Cerebellar cortex (tissue), 1 donor: ENCODE measurements around the gene ANKLE2.
"Not testable (repeated sequence)": the region's sequence is repeated elsewhere in the genome, so short reads cannot be mapped to it uniquely, and the experiment has no call there.

Experiments used
- DNase-seq: peaks from one replicate; pipeline ENCODE4 v3.0.0-alpha.2; 2015; ENCODE audit warnings: low spot score

ANKLE2 gene

DNA sequence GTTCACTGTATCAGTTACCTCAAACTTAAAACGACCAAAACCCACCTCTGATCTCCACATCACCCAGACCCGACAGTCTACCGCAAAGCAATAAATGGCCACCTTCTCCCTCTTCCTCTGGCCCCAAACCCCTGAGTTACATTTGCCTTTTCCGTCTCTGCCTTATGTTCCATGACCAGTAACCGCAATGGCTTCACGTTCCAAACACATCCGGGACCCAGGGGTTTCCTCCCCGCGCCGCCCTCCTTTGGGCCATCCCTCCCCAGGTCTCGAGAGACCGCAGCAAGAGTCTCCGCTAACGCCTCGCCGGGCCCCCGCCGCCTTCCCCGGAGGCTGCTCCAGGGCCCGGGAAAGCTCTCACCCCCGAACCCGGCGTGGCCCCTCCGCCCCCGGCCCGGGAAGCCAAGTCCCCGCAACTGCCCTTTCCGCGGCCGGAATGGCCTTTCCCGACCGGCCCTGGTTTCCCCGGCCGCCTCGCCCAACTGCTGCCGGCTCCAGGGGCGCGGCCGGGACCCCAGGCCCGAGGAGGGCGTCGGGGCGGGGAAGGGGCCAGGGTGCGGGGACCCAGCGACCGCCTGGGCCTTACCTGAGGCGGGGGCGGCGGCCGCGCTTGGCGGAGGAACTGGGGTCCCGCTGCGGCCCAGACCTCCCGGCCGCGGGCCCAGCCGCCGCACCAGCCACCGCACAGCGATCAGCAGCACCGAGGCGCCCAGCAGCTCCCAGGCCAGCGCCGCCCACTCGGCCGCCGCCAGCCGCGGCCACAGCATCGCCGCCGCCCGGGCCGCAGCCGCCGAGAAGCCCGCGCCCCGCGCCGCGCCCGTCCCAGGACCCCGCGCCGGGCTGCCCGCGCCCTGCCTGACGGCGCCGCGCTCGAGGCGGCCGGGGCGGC, at the start of gene ANKLE2:
Gene ANKLE2 (minus strand): TSS at position 801 of the 889 bp plus-strand sequence. CDS start 34 bp downstream, at position 767.
- no peak for DNase-seq

DNA sequence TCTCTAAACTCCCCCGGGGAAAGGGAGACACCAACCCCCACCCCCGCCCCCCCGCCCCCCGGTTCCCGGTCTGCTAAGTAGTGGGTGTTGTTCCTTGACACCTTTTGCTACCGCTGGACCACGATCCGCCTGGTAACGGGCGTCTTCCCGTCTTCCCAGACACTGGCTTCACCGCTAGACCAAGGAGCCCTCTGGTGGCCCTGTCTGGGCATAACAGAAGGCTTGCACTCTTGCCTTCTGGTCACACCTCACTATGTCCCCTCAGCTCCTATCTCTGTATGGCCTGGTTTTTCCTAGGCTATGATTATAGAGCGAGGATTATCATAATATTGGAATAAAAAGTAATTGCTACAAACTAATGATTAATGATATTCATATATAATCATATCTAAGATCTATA, 47.8 kb upstream of the ANKLE2 start:
- DNase-seq: peak; percentile 39

DNA sequence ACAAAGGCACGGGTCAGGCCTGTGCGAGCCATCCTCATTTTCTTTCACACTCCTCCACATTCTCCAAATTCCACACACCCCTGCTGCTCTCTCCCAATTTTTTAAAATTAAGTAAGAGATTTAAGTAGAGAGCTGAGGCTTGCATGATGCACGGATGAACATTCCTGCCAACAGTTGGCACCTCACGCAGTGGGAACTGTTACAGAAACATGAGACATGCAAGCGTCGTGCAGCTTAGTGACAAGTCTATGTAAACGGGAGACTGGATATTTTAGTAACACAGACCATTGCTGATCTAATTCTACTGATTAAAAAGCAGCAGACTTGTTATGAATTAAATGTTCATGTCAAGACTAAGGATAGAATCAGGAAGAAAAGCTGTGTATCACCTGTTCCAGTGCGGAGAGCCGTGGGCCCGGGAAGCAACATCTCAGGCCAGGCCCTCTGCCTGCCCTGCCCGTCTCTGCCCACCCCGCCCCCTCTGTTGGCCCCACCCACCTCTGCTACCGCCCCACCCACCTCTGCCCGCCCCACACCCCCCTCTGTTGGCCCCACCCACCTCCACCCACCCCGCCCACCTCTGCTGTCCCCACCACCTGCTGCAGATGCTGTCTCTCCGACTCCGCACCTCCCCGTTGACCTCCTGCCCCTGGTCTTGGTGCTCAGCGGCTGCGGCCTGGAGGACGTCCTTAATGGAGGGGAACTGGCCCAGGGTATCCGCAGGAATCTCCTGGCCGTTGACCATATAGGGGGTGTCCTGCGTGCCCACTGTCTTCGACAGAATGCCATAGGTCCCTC, 45.9 kb upstream of the ANKLE2 start:
- no peak for DNase-seq

DNA sequence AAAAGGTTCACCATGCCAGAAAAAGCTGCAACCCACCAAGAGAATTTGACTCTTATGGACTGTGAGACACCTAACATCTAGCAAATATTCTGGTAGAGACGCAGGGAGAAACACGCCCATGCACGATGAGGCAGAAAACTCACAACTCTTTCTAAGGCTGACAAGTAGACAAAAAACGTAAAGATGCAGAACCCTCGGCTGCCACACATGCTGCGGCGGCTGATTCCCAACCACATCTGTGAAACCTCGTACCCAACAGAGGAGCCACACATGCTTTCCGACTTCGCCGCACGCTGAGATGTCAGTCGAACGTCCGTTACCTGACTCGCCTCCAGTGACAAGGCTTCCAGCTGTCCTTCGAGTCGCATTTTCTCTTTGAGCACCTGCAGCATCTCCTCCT, 45.2 kb upstream of the ANKLE2 start:
- DNase-seq: no peak

DNA sequence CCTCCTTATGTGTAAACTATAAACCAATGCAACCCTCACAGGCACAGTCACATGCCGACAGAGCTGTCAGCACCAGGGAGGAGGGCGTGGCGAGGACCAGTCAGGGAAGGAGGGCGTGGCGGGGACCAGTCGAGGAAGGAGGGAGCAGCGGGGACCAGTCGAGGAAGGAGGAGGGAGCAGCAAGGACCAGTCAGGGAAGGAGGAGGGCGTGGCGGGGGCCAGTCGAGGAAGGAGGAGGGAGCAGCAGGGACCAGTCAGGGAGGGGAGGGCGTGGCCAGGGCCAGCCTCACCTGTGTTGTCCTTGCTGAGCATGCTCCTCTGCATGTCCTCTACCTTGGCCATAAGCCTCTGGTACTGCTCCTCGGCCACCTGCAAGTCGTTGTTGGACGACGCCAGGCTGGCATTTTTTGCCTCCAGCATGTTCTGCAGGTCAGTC, 42.8 kb upstream of the ANKLE2 start:
- DNase-seq: peak; percentile 8

DNA sequence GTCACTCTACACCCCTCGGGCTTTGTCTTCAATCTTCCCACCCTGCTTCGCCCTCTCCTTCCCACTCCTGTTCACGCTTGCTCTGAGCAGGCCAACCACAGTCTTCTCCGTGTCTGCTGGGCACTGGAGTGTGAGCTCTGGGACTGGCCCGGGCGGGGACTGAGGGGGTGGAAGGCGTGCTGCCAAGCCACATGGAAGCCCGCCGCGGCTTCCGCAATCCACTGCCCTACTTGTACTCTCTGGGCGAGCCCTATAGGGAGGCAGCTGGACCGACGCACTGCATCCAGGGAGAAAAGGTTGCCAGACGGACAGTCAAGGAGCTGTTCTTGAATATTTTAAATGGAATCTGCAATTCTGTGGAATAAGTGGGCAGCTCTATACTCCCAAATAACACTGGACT, 42.3 kb upstream of the ANKLE2 start:
- DNase-seq: peak; percentile 28

DNA sequence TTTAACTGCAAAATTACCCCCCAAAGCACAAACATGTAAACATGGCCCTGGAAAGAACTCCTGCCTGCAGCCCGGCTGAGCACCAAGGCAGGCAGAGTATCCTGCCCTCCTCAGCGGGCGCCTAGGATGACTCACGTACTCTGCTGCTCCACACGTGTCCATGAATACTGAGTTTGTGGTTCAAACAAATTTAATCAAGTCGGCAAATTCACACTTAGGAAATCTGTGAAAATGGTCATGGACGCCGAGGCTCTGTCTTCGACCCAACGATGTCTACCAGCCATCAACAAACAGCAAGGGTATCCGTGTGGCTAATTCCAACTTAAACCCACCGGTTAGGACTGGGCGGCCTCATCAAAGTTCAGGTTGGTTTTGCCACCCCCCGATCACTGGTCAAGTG, 41.5 kb upstream of the ANKLE2 start:
- no peak for DNase-seq

DNA sequence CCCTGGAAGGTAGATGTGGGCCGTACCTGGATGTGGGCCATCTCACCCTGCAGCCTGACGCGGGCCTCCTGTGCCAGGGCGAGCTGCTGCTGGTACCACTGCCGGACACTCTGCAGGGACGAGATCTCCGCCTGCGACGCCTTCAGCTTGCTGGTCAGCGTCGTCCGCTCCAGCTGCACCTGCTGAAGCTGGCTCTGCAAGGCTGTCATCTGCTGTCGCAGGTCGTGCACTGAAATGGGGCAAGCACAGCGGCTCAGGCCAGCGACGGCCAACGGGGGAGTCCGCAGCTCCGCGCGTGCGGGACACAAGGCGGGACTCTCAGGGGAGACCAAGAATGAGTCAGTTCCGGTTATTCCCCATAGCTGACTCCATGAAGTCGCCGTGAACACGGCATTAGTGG, 40.1 kb upstream of the ANKLE2 start:
- DNase-seq: no peak

DNA sequence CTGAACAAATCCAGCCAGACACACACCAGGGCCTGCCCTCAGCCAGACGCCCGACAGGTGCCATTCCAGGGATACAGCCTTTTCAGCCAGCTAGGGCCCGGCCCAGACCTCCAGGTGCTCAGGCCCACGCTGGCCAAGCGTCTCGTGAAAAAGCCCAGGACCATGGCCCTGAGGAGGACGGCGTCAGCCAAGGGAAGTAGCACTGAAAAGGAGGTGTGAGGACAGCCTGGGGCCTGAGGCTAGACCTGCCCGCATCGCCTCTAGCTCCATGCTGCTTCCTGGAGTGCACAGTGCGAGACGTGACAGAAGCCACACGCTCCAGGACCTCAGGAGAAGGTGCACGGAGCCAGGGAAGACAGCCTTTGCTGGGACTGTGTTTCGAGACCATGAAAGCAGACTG, 37.2 kb upstream of the ANKLE2 start:
- DNase-seq: no peak

DNA sequence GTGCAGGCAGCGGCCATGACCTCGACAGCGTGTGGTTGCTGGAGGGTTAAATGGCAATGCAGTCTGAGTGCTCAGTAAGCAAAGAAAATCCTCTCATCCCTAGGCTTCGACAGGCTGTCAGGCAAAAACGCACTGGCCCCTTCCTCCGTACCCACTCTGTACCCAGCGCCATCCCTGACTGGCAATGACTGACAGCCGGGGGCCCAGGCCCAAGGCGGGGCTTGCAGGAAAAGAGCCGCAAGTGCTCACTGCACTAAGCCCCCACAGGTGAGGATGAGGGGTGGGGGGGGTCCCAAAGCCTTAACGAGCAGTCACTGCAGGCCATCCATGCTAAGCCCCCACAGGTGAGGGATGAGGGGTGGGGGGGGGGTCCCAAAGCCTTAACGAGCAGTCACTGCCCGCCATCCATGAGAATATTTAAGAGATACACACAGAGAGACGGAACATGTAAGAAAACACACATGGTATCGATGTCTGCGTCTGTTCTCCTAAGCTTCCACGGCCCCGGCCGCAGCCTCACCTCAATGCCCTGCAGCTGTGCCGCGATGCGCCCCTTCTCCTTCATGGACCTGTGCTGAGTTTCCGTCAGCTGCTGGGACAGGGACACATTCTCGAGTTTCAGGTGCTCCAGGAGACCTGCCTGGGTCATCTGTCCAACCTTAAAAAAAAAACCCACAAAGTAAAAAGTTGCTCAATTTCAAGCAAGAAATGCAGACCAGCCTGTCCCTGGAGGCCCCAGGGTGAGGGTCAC, 36.4 kb upstream of the ANKLE2 start:
- no peak for DNase-seq

DNA sequence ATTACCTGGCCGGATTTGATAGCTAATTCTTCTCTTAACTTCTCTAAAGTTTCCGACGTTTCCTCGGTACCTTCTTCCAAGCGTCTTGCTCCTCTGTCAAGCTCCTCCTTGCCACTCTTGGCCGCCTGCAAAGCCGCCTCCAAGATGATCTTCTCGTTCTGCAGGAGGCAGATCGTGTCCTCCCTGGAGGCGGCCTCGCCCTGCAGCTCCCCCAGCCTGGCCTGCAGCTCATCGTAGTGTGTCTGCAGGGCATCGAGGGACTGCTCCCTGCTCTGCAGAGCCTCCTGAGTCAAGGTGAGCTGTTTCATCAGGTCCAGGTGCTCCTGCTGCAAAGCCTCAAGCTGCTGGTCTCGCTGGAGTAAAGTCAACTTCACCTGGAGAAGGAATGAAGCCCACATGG, 34.2 kb upstream of the ANKLE2 start:
- no peak for DNase-seq

DNA sequence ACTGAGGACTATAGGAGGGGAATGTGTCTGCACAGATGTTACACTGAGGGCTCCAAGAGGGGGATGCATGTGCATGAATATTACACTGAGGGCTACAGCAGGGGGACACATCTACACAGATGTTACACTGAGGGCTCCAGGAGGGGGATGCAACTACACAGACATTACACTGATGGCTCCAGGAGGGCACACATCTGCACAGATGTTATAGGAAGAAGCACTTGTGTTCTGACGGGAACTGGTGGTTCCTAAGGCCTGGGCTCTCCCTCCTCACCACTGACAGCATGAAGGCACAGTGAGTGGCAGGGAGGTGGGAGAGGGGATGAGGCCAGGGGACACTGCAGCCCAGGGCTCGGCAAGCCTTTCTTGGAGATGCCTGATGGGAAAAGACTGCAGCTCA, 30.3 kb upstream of the ANKLE2 start:
- not testable (repeated sequence) for DNase-seq

DNA sequence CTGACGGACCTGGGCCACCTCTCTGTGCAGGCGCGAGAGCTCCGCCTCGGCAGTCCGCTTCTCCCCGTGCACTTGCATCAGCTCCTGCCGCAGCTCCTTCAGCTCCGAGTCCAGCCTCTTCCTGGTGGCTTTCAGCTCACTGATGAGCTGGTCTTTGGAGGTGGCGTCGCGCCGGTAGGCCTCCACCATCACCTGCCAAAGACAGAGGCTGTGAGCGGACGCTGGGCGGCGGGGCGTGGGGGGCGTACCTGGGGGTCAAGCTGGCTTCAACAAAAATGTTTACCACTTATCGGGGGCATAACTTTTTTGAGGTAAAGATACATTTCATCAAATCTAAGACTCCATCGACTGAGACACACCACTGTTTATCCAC, 27.5 kb upstream of the ANKLE2 start:
- no peak for DNase-seq

DNA sequence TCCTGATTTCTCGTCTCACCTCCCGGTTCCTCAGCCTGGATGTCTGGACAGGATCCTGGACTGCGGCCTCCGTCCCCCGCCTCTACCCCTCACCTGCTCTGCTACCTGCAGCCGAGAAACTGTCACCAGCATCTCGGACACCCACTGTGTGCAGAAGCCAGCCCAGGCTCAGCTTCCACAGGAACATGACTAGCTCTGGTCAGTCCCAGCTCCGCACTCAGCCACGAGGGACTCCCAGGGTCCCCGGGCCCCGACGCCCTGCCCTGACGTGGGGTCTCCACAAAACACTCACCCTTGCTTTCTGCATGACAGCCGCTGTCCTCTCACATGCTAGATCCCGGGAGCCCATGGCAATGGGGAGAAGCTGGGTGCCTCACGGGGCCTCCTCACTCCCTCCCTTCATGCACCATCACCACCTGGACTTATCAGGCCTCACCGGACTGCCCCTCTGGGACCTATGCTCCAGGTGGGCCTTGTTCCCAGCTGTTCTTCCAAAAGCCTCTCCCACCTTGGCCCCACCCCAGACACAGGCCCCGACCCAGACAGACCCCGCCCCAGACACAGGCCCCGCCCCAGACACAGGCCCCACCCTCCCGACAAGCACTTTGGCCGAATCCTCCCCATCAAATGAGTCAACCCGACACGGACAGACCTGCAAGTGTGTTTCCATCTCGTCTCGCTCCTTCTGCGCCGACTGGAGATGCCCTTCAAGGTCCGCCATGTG, 26.9 kb upstream of the ANKLE2 start:
- no peak for DNase-seq

DNA sequence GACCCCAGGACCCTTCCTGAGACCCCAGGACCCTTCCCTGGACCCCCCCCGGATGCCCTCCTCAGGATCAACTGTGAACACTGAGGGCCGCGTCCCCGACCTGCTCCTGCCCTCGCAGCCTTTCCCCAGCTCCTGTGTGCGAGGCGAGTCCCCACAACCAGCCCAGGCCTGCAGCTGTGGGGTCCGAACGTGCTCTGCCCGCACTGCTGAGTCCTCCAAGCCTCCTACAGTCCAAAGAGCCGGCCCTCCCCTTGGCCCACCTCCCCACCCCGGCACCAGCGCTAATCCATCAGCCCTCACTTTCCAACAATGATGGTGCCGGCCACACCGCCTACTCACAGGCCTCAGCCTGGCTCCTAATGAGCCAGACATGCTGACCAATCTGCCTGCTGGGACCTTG, 26.2 kb upstream of the ANKLE2 start:
- no peak for DNase-seq

DNA sequence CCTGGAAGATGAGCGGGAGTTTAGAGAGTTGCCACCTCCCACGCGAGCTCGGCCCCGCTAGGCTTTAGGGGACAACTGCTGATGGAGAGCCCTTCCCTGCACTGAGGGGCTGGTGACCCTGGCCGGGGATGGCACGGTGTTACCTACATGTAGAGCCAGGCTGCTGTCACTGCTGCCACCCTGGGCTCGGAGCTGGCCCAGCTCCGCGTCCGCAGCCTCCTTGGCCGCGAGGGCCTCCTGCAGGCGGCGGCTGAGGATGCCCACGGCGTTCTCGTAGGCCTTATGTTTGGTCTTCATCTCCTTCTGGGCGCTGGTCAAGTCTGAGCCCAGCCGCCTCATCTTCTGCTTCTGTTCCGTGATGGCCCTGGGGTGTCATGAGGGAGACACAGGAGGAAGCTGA, 24.6 kb upstream of the ANKLE2 start:
- no peak for DNase-seq

DNA sequence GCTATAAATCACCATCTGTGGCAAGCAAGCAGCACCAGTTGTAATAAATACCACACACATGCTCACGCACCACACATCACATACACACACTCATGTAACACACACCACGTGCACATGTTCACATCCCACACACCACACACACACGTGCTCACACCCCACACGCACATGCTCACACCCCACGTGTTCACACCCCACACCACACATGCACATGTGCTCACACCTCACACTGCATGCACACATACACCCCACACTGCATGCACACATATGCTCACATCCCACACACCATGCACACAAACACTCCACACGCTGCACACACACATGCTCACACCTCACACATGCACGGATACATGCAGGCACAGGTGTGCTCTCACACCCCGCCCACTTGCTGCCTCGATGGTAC, 22.9 kb upstream of the ANKLE2 start:
- no peak for DNase-seq

DNA sequence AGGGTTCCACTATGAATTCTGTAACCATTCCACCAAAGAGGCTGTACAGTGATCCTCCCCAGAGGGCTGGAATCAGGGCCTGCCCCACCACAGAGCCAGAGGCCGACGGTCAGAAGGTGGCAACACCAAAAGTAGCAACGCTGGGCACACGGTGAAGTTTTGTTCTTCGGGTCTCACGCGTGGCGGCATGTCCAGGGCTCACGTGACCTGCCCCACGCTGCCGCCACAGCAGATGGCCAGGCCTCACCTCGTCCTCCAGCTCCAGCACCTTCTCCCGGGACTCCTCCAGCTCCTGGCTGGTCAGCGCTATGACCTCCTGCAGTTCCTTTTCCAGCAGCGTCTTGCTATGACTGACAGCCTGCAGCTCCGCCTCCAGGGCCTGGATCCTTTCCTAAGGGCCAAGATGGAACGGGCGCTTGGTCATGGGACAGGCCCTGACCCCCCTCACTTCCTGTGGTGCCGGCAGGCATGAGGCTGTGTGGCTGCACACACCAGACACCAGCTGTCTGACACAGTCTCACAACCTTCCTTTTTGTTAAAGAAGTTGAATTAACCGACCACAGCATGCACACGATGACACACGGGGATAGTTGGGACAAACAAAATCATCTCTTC, 22.4 kb upstream of the ANKLE2 start:
- no peak for DNase-seq

DNA sequence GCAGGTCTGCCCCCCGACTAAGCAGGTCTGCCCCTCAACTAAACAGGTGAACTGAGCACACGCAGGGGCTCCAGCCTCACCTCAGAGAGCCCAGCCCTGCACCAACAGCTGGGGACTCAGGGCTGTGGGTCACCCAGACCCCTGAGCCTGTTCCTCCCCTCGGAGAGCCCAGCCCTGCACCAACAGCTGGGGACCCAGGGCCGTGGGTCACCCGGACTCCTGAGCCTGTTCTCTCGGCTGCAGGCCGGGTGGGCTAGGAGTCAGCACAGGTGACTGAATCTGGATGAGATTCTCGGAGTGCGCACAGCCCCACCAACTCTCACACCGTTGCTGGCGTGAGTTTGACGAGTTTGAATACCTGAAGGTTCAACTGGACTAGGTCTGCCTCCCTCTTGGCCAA, 20.3 kb upstream of the ANKLE2 start:
- DNase-seq: no peak

DNA sequence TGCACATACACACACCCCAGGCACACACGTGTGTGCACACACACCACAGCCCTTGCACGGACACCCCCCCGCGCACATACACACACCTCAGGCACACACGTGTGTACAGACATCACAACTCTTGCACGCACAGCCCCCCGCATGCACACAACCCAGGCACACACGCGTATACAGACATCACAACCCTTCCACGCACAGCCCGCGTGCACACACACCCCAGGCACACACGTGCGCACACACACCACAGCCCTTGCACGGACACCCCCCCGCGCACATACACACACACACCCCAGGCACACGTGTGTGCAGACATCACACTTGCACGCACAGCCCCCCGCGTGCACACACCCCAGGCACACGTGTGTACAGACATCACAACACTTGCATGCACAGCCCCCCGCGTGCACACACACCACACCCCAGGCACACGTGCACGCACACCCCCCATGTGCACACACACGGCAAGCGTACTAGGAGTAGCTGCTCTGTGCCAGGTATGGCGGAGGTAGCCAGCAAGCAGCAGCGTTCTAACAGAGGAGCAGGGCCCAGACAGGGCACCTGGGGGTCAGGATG, 18.2 kb upstream of the ANKLE2 start:
- no peak for DNase-seq

DNA sequence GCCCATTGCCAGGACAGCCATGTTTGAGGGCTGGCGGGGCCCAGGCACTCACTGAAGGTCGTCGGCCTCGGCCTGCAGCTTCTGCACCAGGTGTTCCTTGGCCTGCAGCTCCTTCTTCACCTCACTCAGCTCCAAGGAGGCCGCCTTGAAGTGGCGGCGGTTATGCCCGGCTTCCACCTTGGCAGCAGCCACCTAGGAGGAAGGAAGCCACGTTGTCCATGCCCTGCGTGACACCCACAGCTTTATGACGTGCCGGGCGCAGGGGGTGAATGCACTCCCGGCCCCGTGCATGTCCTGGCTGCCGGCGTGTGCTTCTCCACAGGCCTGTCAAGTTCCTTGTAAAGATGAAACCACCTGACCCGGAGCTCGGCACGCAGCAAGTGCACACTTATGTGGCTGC, 16.0 kb upstream of the ANKLE2 start:
- DNase-seq: no peak
